SK-N-SH (cell line): ENCODE data around the gene HIPK1. TPM values are rescaled to one million over a fixed set of nuclear protein-coding genes. Genes with fewer than 3 reads are reported as not detected.
A peak's percentile ranks its signal among the peaks of the same experiment; 100 is the strongest.

Experiments
- CTCF ChIA-PET: fragments of 300-600, 350-600 bp; formaldehyde crosslinking; extraction: SDS; loops from one replicate; lab custom pipeline; 2021; lab: Yijun Ruan, JAX
- POLR2A ChIA-PET: fragments of 350-600 bp; sonication (Branson Sonifier 250); formaldehyde crosslinking; extraction: SDS; loops from one replicate; lab custom pipeline; 2020; ENCODE audit warnings: antibody characterized with exemption, inconsistent platforms; lab: Yijun Ruan, JAX
- DNase-seq: peaks from one replicate; pipeline ENCODE4 v3.0.0; 2012
- H2AFZ ChIP-seq: fragments of 200-600 bp; sonication (generic); 2 replicates; pipeline ENCODE4 v1.8.1; 2016; ENCODE audit warnings: antibody characterized with exemption, mild to moderate bottlenecking, low read depth
- H3F3A ChIP-seq: fragments of 200-600 bp; sonication (generic); replicated peaks from 2 replicates; pipeline ENCODE3; 2016; ENCODE audit warnings: antibody characterized with exemption, mild to moderate bottlenecking; ENCODE audit not compliant: insufficient read depth
- H3K27ac ChIP-seq, 2 experiments: fragments of 200-500 bp in 1 of 2; fragments of 200-600 bp in 1 of 2; sonication (Bioruptor generic) in 1 of 2; sonication (generic), shearing (Covaris generic) in 1 of 2; 2 replicates each; pipeline versions ENCODE4 v1.5.1 to v1.6.1; 2014 to 2016; ENCODE audit warnings: low read depth in 2 of 2, inconsistent platforms in 1 of 2, low read length in 1 of 2, mild to moderate bottlenecking in 1 of 2, mixed read lengths in 1 of 2
- H3K27me3 ChIP-seq: fragments of 200-600 bp; sonication (generic), shearing (Covaris generic); 2 replicates; pipeline ENCODE4 v1.6.1; 2016; ENCODE audit warnings: mixed run types; ENCODE audit not compliant: insufficient read depth
- H3K36me3 ChIP-seq, 2 experiments: fragments of 200-500 bp in 1 of 2; fragments of 200-600 bp in 1 of 2; sonication (Bioruptor generic) in 1 of 2; sonication (generic) in 1 of 2; replicated peaks in 1 of 2; 2 replicates each; pipeline versions ENCODE3 to v1.5.1; 2014 to 2016; ENCODE audit warnings: low read length in 1 of 2, mild to moderate bottlenecking in 1 of 2; ENCODE audit not compliant: insufficient read depth in 2 of 2, control insufficient read depth in 1 of 2
- H3K4me1 ChIP-seq, 2 experiments: fragments of 200-500 bp in 1 of 2; fragments of 200-600 bp in 1 of 2; sonication (Bioruptor generic) in 1 of 2; sonication (generic), shearing (Covaris generic) in 1 of 2; 2 replicates each; pipeline versions ENCODE4 v1.5.1 to v1.6.1; 2014 to 2016; ENCODE audit warnings: low read depth in 1 of 2, low read length in 1 of 2, mixed run types in 1 of 2; ENCODE audit not compliant: insufficient read depth in 2 of 2, control insufficient read depth in 1 of 2
- H3K4me2 ChIP-seq: fragments of 200-600 bp; sonication (generic), shearing (Covaris generic); 2 replicates; pipeline ENCODE4 v1.6.1; 2017; ENCODE audit warnings: mixed run types
- H3K4me3 ChIP-seq, 2 experiments: fragments of 200-500 bp in 1 of 2; fragments of 200-600 bp in 1 of 2; sonication (Bioruptor generic) in 1 of 2; sonication (generic), shearing (Covaris generic) in 1 of 2; 2 replicates each; pipeline versions ENCODE4 v1.5.1 to v1.8.1; 2014 to 2016; ENCODE audit warnings: low read depth in 2 of 2, inconsistent platforms in 1 of 2, low read length in 1 of 2, mild to moderate bottlenecking in 1 of 2, mixed read lengths in 1 of 2, moderate library complexity in 1 of 2
- H3K79me2 ChIP-seq: fragments of 200-600 bp; sonication (generic); 2 replicates; pipeline ENCODE4 v1.8.1; 2017; ENCODE audit warnings: mild to moderate bottlenecking; ENCODE audit not compliant: insufficient read depth
- H3K9ac ChIP-seq: fragments of 200-600 bp; sonication (generic); 2 replicates; pipeline ENCODE4 v1.6.1; 2017; ENCODE audit warnings: mixed run types
- H3K9me2 ChIP-seq: fragments of 200-600 bp; sonication (generic); 2 replicates; pipeline ENCODE4 v1.6.1; 2017; ENCODE audit warnings: mixed run types
- H3K9me3 ChIP-seq: fragments of 200-600 bp; sonication (generic); 2 replicates; pipeline ENCODE4 v1.6.1; 2017; ENCODE audit warnings: mixed run types, mild to moderate bottlenecking, moderate library complexity
- H4K20me1 ChIP-seq: fragments of 200-600 bp; sonication (generic); 2 replicates; pipeline ENCODE4 v1.6.1; 2017; ENCODE audit warnings: mild to moderate bottlenecking, mixed run types; ENCODE audit not compliant: insufficient read depth
- EP300 ChIP-seq, 2 experiments: IDR thresholded peaks; 2 replicates each; pipeline versions ENCODE4 v1.4.0 to v1.6.1; 2012; ENCODE audit warnings: borderline replicate concordance in 1 of 2, low read depth in 1 of 2, low read length in 1 of 2
- EZH2phosphoT487 ChIP-seq: fragments of 200-600 bp; sonication (generic); IDR thresholded peaks from 2 replicates; pipeline ENCODE4 v1.6.1; 2017; ENCODE audit warnings: low read depth, mixed run types, mild to moderate bottlenecking, antibody characterized with exemption, moderate library complexity, borderline replicate concordance
- FOSL2 ChIP-seq: IDR thresholded peaks from 2 replicates; pipeline ENCODE4 v1.4.0; 2012; ENCODE audit warnings: low read depth, mild to moderate bottlenecking, moderate library complexity, borderline replicate concordance
- FOXJ3 ChIP-seq: sonication (generic); formaldehyde crosslinking; IDR thresholded peaks from 2 replicates; pipeline ENCODE4 v1.5.1; 2020; ENCODE audit warnings: mild to moderate bottlenecking, missing genetic modification reagents
- FOXM1 ChIP-seq: IDR thresholded peaks from 2 replicates; pipeline ENCODE4 v1.4.0; 2012; ENCODE audit warnings: low read depth, mild to moderate bottlenecking
- GABPA ChIP-seq: IDR thresholded peaks from 2 replicates; pipeline ENCODE4 v1.4.0; 2012; ENCODE audit warnings: low read depth, mild to moderate bottlenecking
- GATA2 ChIP-seq: sonication (generic); formaldehyde crosslinking; IDR thresholded peaks from 2 replicates; pipeline ENCODE4 v1.5.0; 2020; ENCODE audit warnings: mild to moderate bottlenecking, missing genetic modification reagents
- MEF2A ChIP-seq: IDR thresholded peaks from 2 replicates; pipeline ENCODE4 v1.4.0; 2012; ENCODE audit warnings: low read depth, borderline replicate concordance
- MXI1 ChIP-seq: IDR thresholded peaks from 2 replicates; pipeline ENCODE4 v1.6.1; 2012; ENCODE audit warnings: mild to moderate bottlenecking, low read depth, low read length, improper control_type of control experiment
- POLR2AphosphoS5 ChIP-seq: IDR thresholded peaks from 2 replicates; pipeline ENCODE4 v1.6.1; 2012; ENCODE audit warnings: low read depth, low read length
- RAD21 ChIP-seq: IDR thresholded peaks from 2 replicates; pipeline ENCODE4 v1.6.1; 2012; ENCODE audit warnings: mild to moderate bottlenecking, low read length
- RCOR1 ChIP-seq: fragments of 150-350 bp; IDR thresholded peaks from 2 replicates; pipeline ENCODE4 v1.6.1; 2017; ENCODE audit warnings: antibody characterized with exemption, low read length
- RXRA ChIP-seq: IDR thresholded peaks from 2 replicates; pipeline ENCODE4 v1.4.0; 2012; ENCODE audit warnings: low read depth, mild to moderate bottlenecking, borderline replicate concordance
- SIN3A ChIP-seq: IDR thresholded peaks from 2 replicates; pipeline ENCODE4 v1.6.1; 2012; ENCODE audit warnings: low read depth, mild to moderate bottlenecking, low read length, moderate library complexity, borderline replicate concordance
- SMC3 ChIP-seq: IDR thresholded peaks from 2 replicates; pipeline ENCODE4 v1.6.1; 2012; ENCODE audit warnings: low read depth, low read length, improper control_type of control experiment
- TAF1 ChIP-seq: IDR thresholded peaks from 2 replicates; pipeline ENCODE4 v1.6.1; 2012; ENCODE audit warnings: low read depth, mild to moderate bottlenecking, low read length, moderate library complexity, borderline replicate concordance
- TCF12 ChIP-seq: IDR thresholded peaks from 2 replicates; pipeline ENCODE4 v1.4.0; 2012
- TEAD4 ChIP-seq: IDR thresholded peaks from 2 replicates; pipeline ENCODE4 v1.4.0; 2012; ENCODE audit warnings: mild to moderate bottlenecking, borderline replicate concordance; ENCODE audit not compliant: insufficient read depth
- YY1 ChIP-seq: IDR thresholded peaks from 2 replicates; pipeline ENCODE4 v1.4.0; 2012; ENCODE audit warnings: low read depth, mild to moderate bottlenecking
- WGBS: methylation state at CpG from one replicate; pipeline ENCODE4 v1.1.6; 2017; ENCODE audit warnings: low lambda C conversion rate; 5-methylcytosine and 5-hydroxymethylcytosine counted together
- polyA plus RNA-seq, 3 experiments: library from polyadenylated mRNA; depleted of rRNA; stranded (reverse); fragments of >200 nt; gene quantifications; 2 replicates each; pipeline ENCODE4 v1.2.3, GENCODE V29; 2012
- TF ChIP-seq, protein P1 (sequence below): fragments of 200-600 bp; sonication (generic); IDR thresholded peaks from 2 replicates; pipeline ENCODE4 v1.6.1; 2017; ENCODE audit warnings: antibody characterized with exemption, mild to moderate bottlenecking, moderate library complexity
- TF ChIP-seq, protein P2 (sequence below): IDR thresholded peaks from 2 replicates; pipeline ENCODE4 v1.4.0; 2012; ENCODE audit warnings: low read depth, borderline replicate concordance
- TF ChIP-seq, protein P3 (sequence below): IDR thresholded peaks from 2 replicates; pipeline ENCODE4 v1.4.0; 2012; ENCODE audit warnings: low read depth
- TF ChIP-seq, protein P4 (sequence below): IDR thresholded peaks from 2 replicates; pipeline ENCODE4 v1.4.0; 2012; ENCODE audit warnings: low read depth, borderline replicate concordance
- TF ChIP-seq, protein P5 (sequence below): fragments of 150-350 bp; IDR thresholded peaks from 2 replicates; pipeline ENCODE4 v1.6.1; 2017; ENCODE audit warnings: antibody characterized with exemption, low read length, low read depth, borderline replicate concordance
- TF ChIP-seq, protein P6 (sequence below): fragments of 150-350 bp; IDR thresholded peaks from 2 replicates; pipeline ENCODE4 v1.6.1; 2016; ENCODE audit warnings: mild to moderate bottlenecking, low read depth, low read length

The HIPK1 gene
- polyA plus RNA-seq, 1 of the 3 experiments (the other 2 are of a cell fraction): 7.1 TPM

DNA sequence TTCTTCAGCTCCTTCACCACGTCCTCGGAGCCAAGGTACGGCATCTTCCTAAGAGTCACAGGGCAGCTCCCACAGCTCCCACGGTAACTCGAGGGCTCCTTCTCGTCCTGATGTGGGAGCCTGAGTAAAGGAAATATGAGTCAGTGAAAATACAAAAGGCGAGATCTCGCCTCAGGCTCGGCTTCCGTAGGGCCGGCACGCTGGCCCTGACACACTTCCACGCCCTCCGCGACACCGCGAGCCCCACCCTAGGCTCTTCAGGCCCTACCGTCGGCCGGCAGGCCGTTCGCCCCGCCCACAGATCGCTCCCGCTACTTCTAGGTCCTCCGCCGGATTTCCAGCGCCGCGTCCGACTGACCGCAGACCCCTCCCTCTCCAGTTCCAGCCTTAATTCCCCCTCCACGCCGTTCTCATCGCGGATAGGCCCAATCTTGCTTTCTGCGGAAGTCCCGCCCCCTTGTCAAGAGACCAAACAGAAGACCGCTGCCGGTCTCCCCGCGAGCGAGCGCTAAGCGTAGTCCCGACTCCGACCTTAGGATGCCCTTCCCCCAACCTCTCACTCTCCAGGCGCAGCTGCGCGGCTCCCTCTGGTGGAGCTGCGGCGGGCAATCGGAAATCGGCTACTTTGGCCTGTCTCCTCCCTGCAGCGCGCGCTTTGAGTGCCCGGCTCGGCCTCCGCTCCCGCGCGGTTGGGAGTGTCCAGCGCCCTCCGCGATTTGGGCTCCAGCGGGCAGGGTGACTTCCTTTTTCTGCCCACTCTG lies 24.3 kb upstream of the HIPK1 start, which contains the start of the genes AP4B1 and DCLRE1B:
Gene AP4B1 (minus strand): TSS at position 126 of the 761 bp plus-strand sequence. CDS start 82 bp downstream, at position 44.
Gene DCLRE1B (plus strand): TSS at position 653 of the 761 bp plus-strand sequence. CDS start 261 bp downstream, outside the sequence.
- no peaks in the 10 kb centered on the region for H3K9me2 ChIP-seq
- no peaks in the 10 kb centered on the region for H3F3A ChIP-seq
- peaks cover 51% of the 10 kb centered on the region for H3K79me2 ChIP-seq
- H3K4me3 ChIP-seq: peak within 1 kb of the TSS; percentile 62 to 84
- CTCF ChIA-PET: interaction anchor here (0.8 to 4.0 kb wide), 9 partner anchors 11 to 378 kb away, joined by 3 to 19 read pairs (median 4); partner anchors contain the start of genes HIPK1, OLFML3 and PHTF1
- peak; percentile 95 for DNase-seq
- WGBS: under 1% methylated on average over 58 of the region's 67 CpGs
- peaks cover 0 to 11% of the 10 kb centered on the region in 2 experiments; a peak in 2 of 4 replicates for H3K4me1 ChIP-seq
- H4K20me1 ChIP-seq: no peaks in the 10 kb centered on the region
- POLR2A ChIA-PET: interaction anchor here (1.1 to 1.5 kb wide), 3 partner anchors 25 to 93 kb away, joined by 3 to 21 read pairs (median 3); partner anchors contain the start of gene HIPK1
- H3K36me3 ChIP-seq: peaks cover 15 to 20% of the 10 kb centered on the region in 2 experiments
- peak within 1 kb of the TSS; percentile 93 for H2AFZ ChIP-seq
- H3K27me3 ChIP-seq: no peaks in the 10 kb centered on the region
- peak within 1 kb of the TSS; percentile 90 to 93 for H3K27ac ChIP-seq
- peak within 1 kb of the TSS; percentile 98 for H3K4me2 ChIP-seq
- H3K9me3 ChIP-seq: no peaks in the 10 kb centered on the region
- H3K9ac ChIP-seq: peak within 1 kb of the TSS; percentile 86
- TF ChIP-seq, protein P1, sequence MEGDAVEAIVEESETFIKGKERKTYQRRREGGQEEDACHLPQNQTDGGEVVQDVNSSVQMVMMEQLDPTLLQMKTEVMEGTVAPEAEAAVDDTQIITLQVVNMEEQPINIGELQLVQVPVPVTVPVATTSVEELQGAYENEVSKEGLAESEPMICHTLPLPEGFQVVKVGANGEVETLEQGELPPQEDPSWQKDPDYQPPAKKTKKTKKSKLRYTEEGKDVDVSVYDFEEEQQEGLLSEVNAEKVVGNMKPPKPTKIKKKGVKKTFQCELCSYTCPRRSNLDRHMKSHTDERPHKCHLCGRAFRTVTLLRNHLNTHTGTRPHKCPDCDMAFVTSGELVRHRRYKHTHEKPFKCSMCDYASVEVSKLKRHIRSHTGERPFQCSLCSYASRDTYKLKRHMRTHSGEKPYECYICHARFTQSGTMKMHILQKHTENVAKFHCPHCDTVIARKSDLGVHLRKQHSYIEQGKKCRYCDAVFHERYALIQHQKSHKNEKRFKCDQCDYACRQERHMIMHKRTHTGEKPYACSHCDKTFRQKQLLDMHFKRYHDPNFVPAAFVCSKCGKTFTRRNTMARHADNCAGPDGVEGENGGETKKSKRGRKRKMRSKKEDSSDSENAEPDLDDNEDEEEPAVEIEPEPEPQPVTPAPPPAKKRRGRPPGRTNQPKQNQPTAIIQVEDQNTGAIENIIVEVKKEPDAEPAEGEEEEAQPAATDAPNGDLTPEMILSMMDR: peak; percentile 66
- TF ChIP-seq TAF1: peak; percentile 63
- peak; percentile 52; the same call in 1 of the 2 replicates for TF ChIP-seq TCF12
- TF ChIP-seq RAD21: peak; percentile 64
- TF ChIP-seq YY1: peak; percentile 71; the same call in 1 of the 2 replicates
- TF ChIP-seq SIN3A: peak; percentile 98
- TF ChIP-seq, protein P2, sequence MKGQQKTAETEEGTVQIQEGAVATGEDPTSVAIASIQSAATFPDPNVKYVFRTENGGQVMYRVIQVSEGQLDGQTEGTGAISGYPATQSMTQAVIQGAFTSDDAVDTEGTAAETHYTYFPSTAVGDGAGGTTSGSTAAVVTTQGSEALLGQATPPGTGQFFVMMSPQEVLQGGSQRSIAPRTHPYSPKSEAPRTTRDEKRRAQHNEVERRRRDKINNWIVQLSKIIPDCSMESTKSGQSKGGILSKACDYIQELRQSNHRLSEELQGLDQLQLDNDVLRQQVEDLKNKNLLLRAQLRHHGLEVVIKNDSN: peak; percentile 16; the same call in 1 of the 2 replicates
- TF ChIP-seq FOSL2: peak; percentile 20; the same call in 1 of the 2 replicates
- no peak for TF ChIP-seq TEAD4
- TF ChIP-seq, protein P3, sequence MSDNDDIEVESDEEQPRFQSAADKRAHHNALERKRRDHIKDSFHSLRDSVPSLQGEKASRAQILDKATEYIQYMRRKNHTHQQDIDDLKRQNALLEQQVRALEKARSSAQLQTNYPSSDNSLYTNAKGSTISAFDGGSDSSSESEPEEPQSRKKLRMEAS: peak; percentile 35
- no peak for TF ChIP-seq MEF2A
- TF ChIP-seq, protein P4, sequence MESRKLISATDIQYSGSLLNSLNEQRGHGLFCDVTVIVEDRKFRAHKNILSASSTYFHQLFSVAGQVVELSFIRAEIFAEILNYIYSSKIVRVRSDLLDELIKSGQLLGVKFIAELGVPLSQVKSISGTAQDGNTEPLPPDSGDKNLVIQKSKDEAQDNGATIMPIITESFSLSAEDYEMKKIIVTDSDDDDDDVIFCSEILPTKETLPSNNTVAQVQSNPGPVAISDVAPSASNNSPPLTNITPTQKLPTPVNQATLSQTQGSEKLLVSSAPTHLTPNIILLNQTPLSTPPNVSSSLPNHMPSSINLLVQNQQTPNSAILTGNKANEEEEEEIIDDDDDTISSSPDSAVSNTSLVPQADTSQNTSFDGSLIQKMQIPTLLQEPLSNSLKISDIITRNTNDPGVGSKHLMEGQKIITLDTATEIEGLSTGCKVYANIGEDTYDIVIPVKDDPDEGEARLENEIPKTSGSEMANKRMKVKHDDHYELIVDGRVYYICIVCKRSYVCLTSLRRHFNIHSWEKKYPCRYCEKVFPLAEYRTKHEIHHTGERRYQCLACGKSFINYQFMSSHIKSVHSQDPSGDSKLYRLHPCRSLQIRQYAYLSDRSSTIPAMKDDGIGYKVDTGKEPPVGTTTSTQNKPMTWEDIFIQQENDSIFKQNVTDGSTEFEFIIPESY: peak; percentile 79
- TF ChIP-seq FOXM1: no peak
- TF ChIP-seq, protein P5, sequence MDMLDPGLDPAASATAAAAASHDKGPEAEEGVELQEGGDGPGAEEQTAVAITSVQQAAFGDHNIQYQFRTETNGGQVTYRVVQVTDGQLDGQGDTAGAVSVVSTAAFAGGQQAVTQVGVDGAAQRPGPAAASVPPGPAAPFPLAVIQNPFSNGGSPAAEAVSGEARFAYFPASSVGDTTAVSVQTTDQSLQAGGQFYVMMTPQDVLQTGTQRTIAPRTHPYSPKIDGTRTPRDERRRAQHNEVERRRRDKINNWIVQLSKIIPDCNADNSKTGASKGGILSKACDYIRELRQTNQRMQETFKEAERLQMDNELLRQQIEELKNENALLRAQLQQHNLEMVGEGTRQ: no peak
- peak; percentile 84 for TF ChIP-seq GABPA
- TF ChIP-seq EZH2phosphoT487: no peak
- no peak; the same call in none of the 2 replicates for TF ChIP-seq MXI1
- peak; percentile 52 for TF ChIP-seq SMC3
- no peak for TF ChIP-seq GATA2 (CRISPR knock-in tag)
- peak; percentile 37; the same call in 1 of the 2 replicates for TF ChIP-seq RXRA
- 0 out of 2 replicates have a peak, but pooled peaks have one; percentile 35 for TF ChIP-seq FOXJ3
- TF ChIP-seq POLR2AphosphoS5: peak; percentile 88
- peak; percentile 31 to 76; a peak in 3 of 4 replicates for TF ChIP-seq EP300 (IDR thresholded peaks at IDR 0.05; ENCODE audit: borderline replicate concordance in 1 of 2, low read depth in 1 of 2, low read length in 1 of 2)
- TF ChIP-seq RCOR1: peak; percentile 70; the same call in 1 of the 2 replicates
- TF ChIP-seq, protein P6, sequence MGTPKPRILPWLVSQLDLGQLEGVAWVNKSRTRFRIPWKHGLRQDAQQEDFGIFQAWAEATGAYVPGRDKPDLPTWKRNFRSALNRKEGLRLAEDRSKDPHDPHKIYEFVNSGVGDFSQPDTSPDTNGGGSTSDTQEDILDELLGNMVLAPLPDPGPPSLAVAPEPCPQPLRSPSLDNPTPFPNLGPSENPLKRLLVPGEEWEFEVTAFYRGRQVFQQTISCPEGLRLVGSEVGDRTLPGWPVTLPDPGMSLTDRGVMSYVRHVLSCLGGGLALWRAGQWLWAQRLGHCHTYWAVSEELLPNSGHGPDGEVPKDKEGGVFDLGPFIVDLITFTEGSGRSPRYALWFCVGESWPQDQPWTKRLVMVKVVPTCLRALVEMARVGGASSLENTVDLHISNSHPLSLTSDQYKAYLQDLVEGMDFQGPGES: no peak
